GM12878 (cell line): Measurements from ENCODE around the gene TAB2. TPM values are rescaled to one million over a fixed set of nuclear protein-coding genes. Genes with fewer than 3 reads are reported as not detected.
A peak's percentile ranks its signal among the peaks of the same experiment; 100 is the strongest.

Source experiments
- BCL11A ChIP-seq: IDR thresholded peaks from 2 replicates; pipeline ENCODE4 v1.6.1; 2011; ENCODE audit warnings: low read depth, low read length
- BHLHE40 ChIP-seq, 2 experiments: fragments of 450-650 bp in 1 of 2; IDR thresholded peaks; 2 replicates each; pipeline ENCODE4 v1.6.1; 2011 to 2017; ENCODE audit warnings: low read depth in 2 of 2, borderline replicate concordance in 1 of 2, improper control_type of control experiment in 1 of 2, low read length in 1 of 2, mild to moderate bottlenecking in 1 of 2
- CHD4 ChIP-seq: fragments of 200-600 bp; sonication (generic); IDR thresholded peaks from 2 replicates; pipeline ENCODE4 v1.6.1; 2016; ENCODE audit warnings: mild to moderate bottlenecking
- CREM ChIP-seq: IDR thresholded peaks from 2 replicates; pipeline ENCODE4 v1.6.1; 2014; ENCODE audit warnings: antibody characterized with exemption, low read depth
- FOXK2 ChIP-seq: fragments of 450-650 bp; IDR thresholded peaks from 2 replicates; pipeline ENCODE4 v1.6.1; 2017; ENCODE audit warnings: mild to moderate bottlenecking, moderate library complexity
- GABPA ChIP-seq: IDR thresholded peaks from 2 replicates; pipeline ENCODE4 v1.6.1; 2014; ENCODE audit warnings: antibody characterized with exemption, low read depth, mild to moderate bottlenecking, inconsistent platforms
- GATAD2B ChIP-seq: fragments of 450-650 bp; conservative IDR thresholded peaks from 2 replicates; pipeline ENCODE4 v1.6.1; 2017; ENCODE audit warnings: low read depth, mild to moderate bottlenecking, moderate library complexity
- HDAC6 ChIP-seq: fragments of 200-600 bp; sonication (generic); IDR thresholded peaks from one replicate; pipeline ENCODE4 v1.8.0; 2017; ENCODE audit warnings: antibody characterized with exemption; ENCODE audit not compliant: unreplicated experiment
- LARP7 ChIP-seq: fragments of 450-650 bp; IDR thresholded peaks from 2 replicates; pipeline ENCODE4 v1.6.1; 2017; ENCODE audit warnings: mild to moderate bottlenecking
- MYB ChIP-seq: fragments of 150-350 bp; IDR thresholded peaks from 2 replicates; pipeline ENCODE4 v1.6.1; 2014; ENCODE audit warnings: mild to moderate bottlenecking, low read depth, low read length, borderline replicate concordance
- NR2F1 ChIP-seq: fragments of 450-650 bp; conservative IDR thresholded peaks from 2 replicates; pipeline ENCODE4 v1.6.1; 2017; ENCODE audit warnings: mild to moderate bottlenecking
- PML ChIP-seq: IDR thresholded peaks from 2 replicates; pipeline ENCODE4 v1.6.1; 2012; ENCODE audit warnings: low read length, inconsistent platforms
- SREBF1 ChIP-seq: IDR thresholded peaks from 2 replicates; pipeline ENCODE4 v1.6.1; 2012; ENCODE audit warnings: mild to moderate bottlenecking, low read length
- SREBF2 ChIP-seq: IDR thresholded peaks from 2 replicates; pipeline ENCODE4 v1.6.1; 2012; ENCODE audit warnings: mild to moderate bottlenecking, low read length
- TCF3 ChIP-seq: IDR thresholded peaks from 2 replicates; pipeline ENCODE4 v1.6.1; 2012; ENCODE audit warnings: low read depth, mild to moderate bottlenecking, low read length, borderline replicate concordance; ENCODE audit not compliant: insufficient read depth
- YBX1 ChIP-seq: fragments of 450-650 bp; IDR thresholded peaks from 2 replicates; pipeline ENCODE4 v1.6.1; 2016; ENCODE audit warnings: antibody characterized with exemption
- ZBED1 ChIP-seq: IDR thresholded peaks from 2 replicates; pipeline ENCODE4 v1.6.1; 2016; ENCODE audit warnings: borderline replicate concordance
- ZNF217 ChIP-seq: fragments of 450-650 bp; IDR thresholded peaks from 2 replicates; pipeline ENCODE4 v1.6.1; 2017; ENCODE audit warnings: antibody characterized with exemption, mild to moderate bottlenecking
- ZNF274 ChIP-seq: IDR thresholded peaks from one replicate; pipeline ENCODE4 v1.8.0; 2011; ENCODE audit not compliant: insufficient read length, insufficient read depth
- polyA plus RNA-seq, 11 experiments: library from polyadenylated mRNA; depleted of rRNA in 4 of 11; unstranded in 6 of 11; stranded (reverse) in 5 of 11; fragments of >200 nt; fragmentation: Nextera tagmentation in 4 of 11; fragmentation: Illumina TruSeq in 1 of 11; extraction: Ambion mirVana in 4 of 11; extraction: Trizol in 1 of 11; gene quantifications; 1 replicate in 1 of 11; 2 replicates in 10 of 11; pipeline versions ENCODE4 v1.2.1 to v1.2.3, GENCODE V29; 2011 to 2016; ENCODE audit warnings: inconsistent platforms in 2 of 11, missing spikeins in 2 of 11, low read depth in 1 of 11
- total RNA-seq, 4 experiments: library from RNA; depleted of rRNA in 3 of 4; stranded (reverse); fragments of >200 nt in 3 of 4; fragmentation: Illumina TruSeq in 1 of 4; extraction: Trizol in 1 of 4; gene quantifications; 2 replicates each; pipeline versions ENCODE4 v1.2.1 to v1.2.3, GENCODE V29; 2013 to 2021
- TF ChIP-seq, protein P1 (sequence below): IDR thresholded peaks from 2 replicates; pipeline ENCODE4 v1.6.1; 2012; ENCODE audit warnings: low read depth, low read length, improper control_type of control experiment
- TF ChIP-seq, protein P2 (sequence below): fragments of 450-650 bp; IDR thresholded peaks from 2 replicates; pipeline ENCODE4 v1.6.1; 2017; ENCODE audit warnings: mild to moderate bottlenecking, moderate library complexity
- TF ChIP-seq, protein P3 (sequence below): fragments of 450-650 bp; IDR thresholded peaks from 2 replicates; pipeline ENCODE4 v1.6.1; 2017; ENCODE audit warnings: borderline replicate concordance
- TF ChIP-seq, protein P4 (sequence below): IDR thresholded peaks from 2 replicates; pipeline ENCODE4 v1.6.1; 2012; ENCODE audit warnings: low read depth, low read length, improper control_type of control experiment
- TF ChIP-seq, protein P5 (sequence below): IDR thresholded peaks from 2 replicates; pipeline ENCODE4 v1.6.1; 2011; ENCODE audit warnings: mild to moderate bottlenecking, low read depth, low read length, moderate library complexity; ENCODE audit not compliant: insufficient replicate concordance

Gene TAB2
- total and polyA plus RNA-seq, 10 of the 15 experiments (the other 5 are each of a cell fraction or from before 2014, with no cell fraction given), result 8.9 to 66.3 (median 23.0) TPM

DNA sequence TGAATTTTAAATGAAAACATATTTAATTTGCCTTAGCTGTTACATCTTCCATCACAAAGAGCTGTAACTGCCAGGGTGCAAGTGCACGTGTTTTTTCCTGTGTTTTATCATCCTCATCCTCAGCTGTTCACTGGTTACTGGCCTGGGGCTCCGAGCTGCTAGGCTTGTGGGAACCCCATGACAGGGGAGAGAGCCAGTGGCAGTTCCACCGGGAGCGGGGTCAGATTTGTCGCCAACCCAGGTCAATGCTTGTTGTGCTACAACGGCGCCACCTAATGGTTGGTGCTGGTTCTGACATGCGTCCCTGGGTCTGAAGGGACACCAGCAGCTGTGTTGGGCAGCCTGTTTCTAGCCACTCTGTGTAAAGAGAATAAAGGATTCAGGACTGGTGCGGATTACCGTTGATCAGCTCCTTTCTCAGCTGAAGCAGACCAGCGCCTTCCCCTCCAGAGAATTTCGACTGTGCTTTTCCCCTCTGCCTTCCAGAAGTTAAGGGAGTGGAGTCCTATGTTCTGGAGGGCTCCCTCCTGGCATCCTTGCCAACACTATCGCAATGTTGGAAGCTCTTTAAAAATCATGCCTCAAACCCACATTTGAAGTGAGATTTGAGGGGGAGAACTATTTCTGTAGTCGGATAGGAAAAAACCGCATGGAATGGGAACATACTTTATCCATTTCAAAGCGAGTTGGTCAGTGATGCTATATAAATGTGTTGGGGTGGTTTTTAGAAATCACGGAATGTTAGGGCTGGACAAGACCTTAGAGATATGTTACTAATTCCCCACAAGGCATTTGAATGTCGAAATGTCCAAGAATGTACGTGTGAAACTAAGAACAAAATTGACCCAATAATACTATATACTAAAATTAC lies 114.6 kb downstream of the TAB2 start (continued):
- TF ChIP-seq, protein P1, sequence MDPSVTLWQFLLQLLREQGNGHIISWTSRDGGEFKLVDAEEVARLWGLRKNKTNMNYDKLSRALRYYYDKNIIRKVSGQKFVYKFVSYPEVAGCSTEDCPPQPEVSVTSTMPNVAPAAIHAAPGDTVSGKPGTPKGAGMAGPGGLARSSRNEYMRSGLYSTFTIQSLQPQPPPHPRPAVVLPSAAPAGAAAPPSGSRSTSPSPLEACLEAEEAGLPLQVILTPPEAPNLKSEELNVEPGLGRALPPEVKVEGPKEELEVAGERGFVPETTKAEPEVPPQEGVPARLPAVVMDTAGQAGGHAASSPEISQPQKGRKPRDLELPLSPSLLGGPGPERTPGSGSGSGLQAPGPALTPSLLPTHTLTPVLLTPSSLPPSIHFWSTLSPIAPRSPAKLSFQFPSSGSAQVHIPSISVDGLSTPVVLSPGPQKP, result no peak
- TF ChIP-seq, protein P2, sequence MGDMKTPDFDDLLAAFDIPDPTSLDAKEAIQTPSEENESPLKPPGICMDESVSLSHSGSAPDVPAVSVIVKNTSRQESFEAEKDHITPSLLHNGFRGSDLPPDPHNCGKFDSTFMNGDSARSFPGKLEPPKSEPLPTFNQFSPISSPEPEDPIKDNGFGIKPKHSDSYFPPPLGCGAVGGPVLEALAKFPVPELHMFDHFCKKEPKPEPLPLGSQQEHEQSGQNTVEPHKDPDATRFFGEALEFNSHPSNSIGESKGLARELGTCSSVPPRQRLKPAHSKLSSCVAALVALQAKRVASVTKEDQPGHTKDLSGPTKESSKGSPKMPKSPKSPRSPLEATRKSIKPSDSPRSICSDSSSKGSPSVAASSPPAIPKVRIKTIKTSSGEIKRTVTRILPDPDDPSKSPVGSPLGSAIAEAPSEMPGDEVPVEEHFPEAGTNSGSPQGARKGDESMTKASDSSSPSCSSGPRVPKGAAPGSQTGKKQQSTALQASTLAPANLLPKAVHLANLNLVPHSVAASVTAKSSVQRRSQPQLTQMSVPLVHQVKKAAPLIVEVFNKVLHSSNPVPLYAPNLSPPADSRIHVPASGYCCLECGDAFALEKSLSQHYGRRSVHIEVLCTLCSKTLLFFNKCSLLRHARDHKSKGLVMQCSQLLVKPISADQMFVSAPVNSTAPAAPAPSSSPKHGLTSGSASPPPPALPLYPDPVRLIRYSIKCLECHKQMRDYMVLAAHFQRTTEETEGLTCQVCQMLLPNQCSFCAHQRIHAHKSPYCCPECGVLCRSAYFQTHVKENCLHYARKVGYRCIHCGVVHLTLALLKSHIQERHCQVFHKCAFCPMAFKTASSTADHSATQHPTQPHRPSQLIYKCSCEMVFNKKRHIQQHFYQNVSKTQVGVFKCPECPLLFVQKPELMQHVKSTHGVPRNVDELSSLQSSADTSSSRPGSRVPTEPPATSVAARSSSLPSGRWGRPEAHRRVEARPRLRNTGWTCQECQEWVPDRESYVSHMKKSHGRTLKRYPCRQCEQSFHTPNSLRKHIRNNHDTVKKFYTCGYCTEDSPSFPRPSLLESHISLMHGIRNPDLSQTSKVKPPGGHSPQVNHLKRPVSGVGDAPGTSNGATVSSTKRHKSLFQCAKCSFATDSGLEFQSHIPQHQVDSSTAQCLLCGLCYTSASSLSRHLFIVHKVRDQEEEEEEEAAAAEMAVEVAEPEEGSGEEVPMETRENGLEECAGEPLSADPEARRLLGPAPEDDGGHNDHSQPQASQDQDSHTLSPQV, result no peak
- no peak for TF ChIP-seq MYB
- no peak for TF ChIP-seq ZBED1
- TF ChIP-seq LARP7, result no peak
- TF ChIP-seq PML, result no peak
- TF ChIP-seq BCL11A, result 0 out of 2 replicates have a peak, but pooled peaks have one; percentile 10
- TF ChIP-seq CREM, result no peak
- no peak for TF ChIP-seq SREBF2
- TF ChIP-seq YBX1, result no peak
- TF ChIP-seq BHLHE40 (IDR thresholded peaks at IDR 0.05; ENCODE audit: borderline replicate concordance in 1 of 2, low read depth in 2 of 2, low read length in 1 of 2), result peak in 1 of 2 experiments; percentile 41; a peak in 1 of 4 replicates
- no peak for TF ChIP-seq CHD4
- TF ChIP-seq HDAC6, result no peak
- TF ChIP-seq SREBF1, result no peak
- TF ChIP-seq GABPA, result no peak
- TF ChIP-seq FOXK2, result no peak
- TF ChIP-seq NR2F1, result peak; percentile 97
- no peak for TF ChIP-seq ZNF217
- TF ChIP-seq, protein P3, sequence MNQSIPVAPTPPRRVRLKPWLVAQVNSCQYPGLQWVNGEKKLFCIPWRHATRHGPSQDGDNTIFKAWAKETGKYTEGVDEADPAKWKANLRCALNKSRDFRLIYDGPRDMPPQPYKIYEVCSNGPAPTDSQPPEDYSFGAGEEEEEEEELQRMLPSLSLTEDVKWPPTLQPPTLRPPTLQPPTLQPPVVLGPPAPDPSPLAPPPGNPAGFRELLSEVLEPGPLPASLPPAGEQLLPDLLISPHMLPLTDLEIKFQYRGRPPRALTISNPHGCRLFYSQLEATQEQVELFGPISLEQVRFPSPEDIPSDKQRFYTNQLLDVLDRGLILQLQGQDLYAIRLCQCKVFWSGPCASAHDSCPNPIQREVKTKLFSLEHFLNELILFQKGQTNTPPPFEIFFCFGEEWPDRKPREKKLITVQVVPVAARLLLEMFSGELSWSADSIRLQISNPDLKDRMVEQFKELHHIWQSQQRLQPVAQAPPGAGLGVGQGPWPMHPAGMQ, result no peak
- TF ChIP-seq, protein P4, sequence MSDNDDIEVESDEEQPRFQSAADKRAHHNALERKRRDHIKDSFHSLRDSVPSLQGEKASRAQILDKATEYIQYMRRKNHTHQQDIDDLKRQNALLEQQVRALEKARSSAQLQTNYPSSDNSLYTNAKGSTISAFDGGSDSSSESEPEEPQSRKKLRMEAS, result 0 out of 2 replicates have a peak, but pooled peaks have one; percentile 28
- TF ChIP-seq TCF3, result 0 out of 2 replicates have a peak, but pooled peaks have one; percentile 39
- TF ChIP-seq GATAD2B, result no peak
- no peak for TF ChIP-seq ZNF274
- TF ChIP-seq, protein P5, sequence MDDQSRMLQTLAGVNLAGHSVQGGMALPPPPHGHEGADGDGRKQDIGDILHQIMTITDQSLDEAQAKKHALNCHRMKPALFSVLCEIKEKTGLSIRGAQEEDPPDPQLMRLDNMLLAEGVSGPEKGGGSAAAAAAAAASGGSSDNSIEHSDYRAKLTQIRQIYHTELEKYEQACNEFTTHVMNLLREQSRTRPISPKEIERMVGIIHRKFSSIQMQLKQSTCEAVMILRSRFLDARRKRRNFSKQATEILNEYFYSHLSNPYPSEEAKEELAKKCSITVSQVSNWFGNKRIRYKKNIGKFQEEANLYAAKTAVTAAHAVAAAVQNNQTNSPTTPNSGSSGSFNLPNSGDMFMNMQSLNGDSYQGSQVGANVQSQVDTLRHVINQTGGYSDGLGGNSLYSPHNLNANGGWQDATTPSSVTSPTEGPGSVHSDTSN, result no peak
